H1 (cell line): ENCODE measurements around the gene SLCO2A1.

Source experiments
- EZH2 ChIP-seq: fragments of 200-600 bp; sonication (generic); IDR thresholded peaks from 2 replicates; pipeline ENCODE4 v1.7.1; 2012; ENCODE audit warnings: low read depth, mild to moderate bottlenecking, moderate library complexity, low read length, inconsistent platforms; ENCODE audit not compliant: severe bottlenecking
- HDAC6 ChIP-seq: IDR thresholded peaks from one replicate; pipeline ENCODE4 v1.7.1; 2012; ENCODE audit warnings: low read depth, mild to moderate bottlenecking, inconsistent platforms, low read length, moderate library complexity
- TF ChIP-seq, protein P1 (sequence below): IDR thresholded peaks from 2 replicates; pipeline ENCODE4 v1.6.1; 2012; ENCODE audit warnings: inconsistent platforms

DNA sequence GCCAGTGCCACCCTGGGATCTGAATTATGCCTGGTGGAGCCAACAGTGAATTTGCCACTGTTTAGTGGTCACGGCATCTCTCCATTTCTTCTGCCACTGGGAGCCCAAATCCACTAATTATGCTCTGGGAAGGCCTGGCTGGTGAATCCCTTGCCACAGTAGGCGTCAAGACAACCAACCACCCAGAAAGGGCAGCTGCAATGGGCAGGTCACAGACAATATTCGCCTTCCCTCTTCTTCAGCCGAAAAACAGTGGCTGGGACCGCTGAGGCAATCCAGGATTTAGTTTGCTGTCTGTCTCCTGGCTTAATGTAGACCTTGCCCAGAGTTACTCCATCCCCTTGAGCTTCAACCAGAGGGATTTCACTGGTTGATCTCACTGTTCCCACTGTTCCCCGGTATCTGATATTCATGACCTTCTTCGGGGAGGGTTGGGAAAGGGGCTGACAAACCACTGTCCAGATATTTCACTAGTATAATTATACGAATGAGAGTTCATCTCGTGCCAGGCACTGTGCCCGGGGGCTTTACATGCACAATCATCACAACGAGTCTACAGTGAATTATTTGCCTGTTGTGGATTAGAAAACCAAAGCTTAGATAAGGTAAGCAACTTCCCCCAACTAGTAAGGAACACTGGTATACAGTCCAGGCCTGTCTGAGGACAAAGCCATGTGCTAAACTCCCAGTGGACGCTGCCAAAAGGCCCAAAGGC lies 84.2 kb downstream of the SLCO2A1 start:
- TF ChIP-seq HDAC6: no peak
- TF ChIP-seq, protein P1, sequence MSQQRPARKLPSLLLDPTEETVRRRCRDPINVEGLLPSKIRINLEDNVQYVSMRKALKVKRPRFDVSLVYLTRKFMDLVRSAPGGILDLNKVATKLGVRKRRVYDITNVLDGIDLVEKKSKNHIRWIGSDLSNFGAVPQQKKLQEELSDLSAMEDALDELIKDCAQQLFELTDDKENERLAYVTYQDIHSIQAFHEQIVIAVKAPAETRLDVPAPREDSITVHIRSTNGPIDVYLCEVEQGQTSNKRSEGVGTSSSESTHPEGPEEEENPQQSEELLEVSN: no peak
- no peak for TF ChIP-seq EZH2
